Thymus (tissue), 11 donors: ENCODE results near the gene TMTC4. TPM values are rescaled to one million over a fixed set of nuclear protein-coding genes. Genes with fewer than 3 reads are reported as not detected.

Experiments
- DNase-seq, 9 donors: peaks; one replicate each; pipeline ENCODE4 v3.0.0-alpha.2; 2013; ENCODE audit warnings: low spot score in 9 of 9, low read depth in 6 of 9, missing footprints in 1 of 9
- H3K27ac ChIP-seq, 2 donors: one replicate each; pipeline ENCODE4 v1.5.1; 2013; ENCODE audit warnings: control low read depth in 1 of 2, low read depth in 1 of 2, low read length in 1 of 2, mild to moderate bottlenecking in 1 of 2, moderate library complexity in 1 of 2
- H3K27me3 ChIP-seq, 2 donors: one replicate each; pipeline ENCODE4 v1.5.1; 2013; ENCODE audit warnings: low read length in 1 of 2; ENCODE audit not compliant: control insufficient read depth in 2 of 2, insufficient read depth in 1 of 2
- H3K36me3 ChIP-seq, 2 donors: one replicate each; pipeline ENCODE4 v1.5.1; 2013; ENCODE audit warnings: low read length in 1 of 2, mild to moderate bottlenecking in 1 of 2, moderate library complexity in 1 of 2; ENCODE audit not compliant: control insufficient read depth in 2 of 2, insufficient read depth in 2 of 2
- H3K4me1 ChIP-seq, 2 donors: one replicate each; pipeline ENCODE4 v1.5.1; 2013; ENCODE audit warnings: low read length in 2 of 2; ENCODE audit not compliant: control insufficient read depth in 2 of 2, insufficient read depth in 2 of 2
- H3K4me3 ChIP-seq, 2 donors: one replicate each; pipeline ENCODE4 v1.5.1; 2013; ENCODE audit warnings: low read length in 2 of 2, control low read depth in 1 of 2, mild to moderate bottlenecking in 1 of 2
- H3K9me3 ChIP-seq, 2 donors: one replicate each; pipeline ENCODE4 v1.5.1; 2013; ENCODE audit warnings: low read length in 1 of 2, mild to moderate bottlenecking in 1 of 2; ENCODE audit not compliant: control insufficient read depth in 2 of 2, insufficient read depth in 1 of 2
- WGBS: extraction: QIAGEN DNeasy Blood & Tissue Kit; methylation state at CpG from one replicate; pipeline ENCODE4 v1.1.7; 2013; 5-methylcytosine and 5-hydroxymethylcytosine counted together
- polyA plus RNA-seq: library from polyadenylated mRNA; stranded (reverse); fragments of 200-250 nt; gene quantifications from one replicate; pipeline ENCODE4 v1.2.3, GENCODE V29; 2013
- total RNA-seq: library from RNA; stranded (reverse); fragments of 120-200 nt; gene quantifications from one replicate; pipeline ENCODE4 v1.2.4, GENCODE V29; 2013
- donor health status: healthy.

Gene TMTC4
- total and polyA plus RNA-seq, 2 donors = 8.8 to 11.7 TPM

GRCh38 chr13:100602493-100603111 lies 72.0 kb downstream of the TMTC4 start:
- Histone ChIP-seq H3K4me3 (no peak overlapping the region), H3K4me1 (peaks cover 0 to 2% of the 10 kb centered on the region in 2 donors), H3K36me3 (peaks cover 0 to 4% of the 10 kb centered on the region in 2 donors), H3K9me3 (no peaks in the 10 kb centered on the region), H3K27ac (no peak overlapping the region), H3K27me3 (no peaks in the 10 kb centered on the region)
- 87% methylated on average over 8 of the region's 8 CpGs for WGBS
- DNase-seq = no peak

DNA sequence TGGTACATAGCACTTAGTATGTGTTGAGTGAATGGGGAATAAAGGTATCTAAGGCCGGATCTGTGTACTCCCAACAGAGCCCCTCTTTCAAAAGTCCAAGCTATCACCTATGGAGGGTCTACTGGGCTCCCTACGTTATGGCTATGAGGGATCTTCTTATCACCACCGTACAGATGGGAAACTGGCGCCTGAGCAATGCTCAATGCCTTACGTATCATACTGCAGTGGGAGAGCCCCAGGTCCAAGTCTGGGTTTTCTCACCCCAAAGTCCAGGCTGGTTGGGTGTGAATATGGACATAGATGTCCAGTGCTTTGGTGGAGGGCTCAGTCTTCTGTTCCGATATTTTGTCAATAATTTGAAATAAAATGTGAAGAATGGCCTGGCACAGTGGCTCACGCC lies 72.9 kb downstream of the TMTC4 start:
- 98% methylated on average over 7 of the region's 7 CpGs for WGBS

GRCh38 chr13:100600915-100601314 lies 73.7 kb downstream of the TMTC4 start:
- Histone ChIP-seq H3K27me3 (no peaks in the 10 kb centered on the region), H3K36me3 (no peaks in the 10 kb centered on the region), H3K4me3 (no peak overlapping the region), H3K27ac (no peak overlapping the region), H3K4me1 (no peaks in the 10 kb centered on the region), H3K9me3 (no peaks in the 10 kb centered on the region)
- 79% methylated on average over 6 of the region's 6 CpGs for WGBS
- no peak for DNase-seq

More for the DNA sequence above, 72.9 kb downstream of the TMTC4 start:
- Histone ChIP-seq H3K9me3 (no peaks in the 10 kb centered on the region), H3K4me3 (no peak overlapping the region), H3K27ac (no peak overlapping the region), H3K36me3 (peaks cover 0 to 1% of the 10 kb centered on the region in 2 donors), H3K4me1 (peaks cover 0 to 2% of the 10 kb centered on the region in 2 donors), H3K27me3 (no peaks in the 10 kb centered on the region)
- no peak for DNase-seq

- Histone ChIP-seq H3K9me3 (no peaks in the 10 kb centered on the region), H3K4me1 (no peaks in the 10 kb centered on the region), H3K4me3 (no peak overlapping the region), H3K27me3 (no peaks in the 10 kb centered on the region), H3K27ac (no peak overlapping the region), H3K36me3 (no peaks in the 10 kb centered on the region)
- 97% methylated on average over 6 of the region's 6 CpGs for WGBS
- DNase-seq = no peak
Observed at GRCh38 chr13:100600461-100600860, 74.1 kb downstream of the TMTC4 start.

GRCh38 chr13:100597253-100597652 lies 77.3 kb downstream of the TMTC4 start:
- Histone ChIP-seq H3K36me3 (no peaks in the 10 kb centered on the region), H3K27ac (no peak overlapping the region), H3K27me3 (no peaks in the 10 kb centered on the region), H3K4me3 (no peak overlapping the region), H3K4me1 (peaks cover 0 to 3% of the 10 kb centered on the region in 2 donors), H3K9me3 (no peaks in the 10 kb centered on the region)
- WGBS = 96% methylated on average over 4 of the region's 4 CpGs
- no peak for DNase-seq

DNA sequence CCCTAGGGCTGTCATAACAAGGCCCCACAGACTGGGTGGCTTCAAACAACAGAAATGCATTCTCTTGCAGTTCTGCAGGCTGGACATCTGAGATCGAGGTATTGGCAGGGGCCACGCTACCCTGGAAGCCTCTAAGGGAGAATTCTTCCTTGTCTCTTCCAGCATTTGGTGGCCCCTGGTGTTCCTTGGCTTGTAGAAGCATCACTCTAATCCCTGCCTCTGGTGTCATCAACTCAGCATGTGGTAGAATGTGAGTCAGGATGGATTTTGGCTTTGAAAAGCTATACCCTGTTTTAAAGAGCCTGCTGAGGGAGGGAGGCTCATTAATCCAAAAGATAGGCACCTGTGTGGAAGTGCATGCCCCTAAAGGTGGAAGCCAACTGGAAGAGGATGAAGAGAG lies 78.1 kb downstream of the TMTC4 start:
- no peak for DNase-seq
- Histone ChIP-seq H3K27ac (no peak overlapping the region), H3K4me1 (peaks cover 0 to 3% of the 10 kb centered on the region in 2 donors), H3K36me3 (no peaks in the 10 kb centered on the region), H3K9me3 (no peaks in the 10 kb centered on the region), H3K4me3 (no peak overlapping the region), H3K27me3 (no peaks in the 10 kb centered on the region)
- 98% methylated on average over 2 of the region's 2 CpGs for WGBS

DNA sequence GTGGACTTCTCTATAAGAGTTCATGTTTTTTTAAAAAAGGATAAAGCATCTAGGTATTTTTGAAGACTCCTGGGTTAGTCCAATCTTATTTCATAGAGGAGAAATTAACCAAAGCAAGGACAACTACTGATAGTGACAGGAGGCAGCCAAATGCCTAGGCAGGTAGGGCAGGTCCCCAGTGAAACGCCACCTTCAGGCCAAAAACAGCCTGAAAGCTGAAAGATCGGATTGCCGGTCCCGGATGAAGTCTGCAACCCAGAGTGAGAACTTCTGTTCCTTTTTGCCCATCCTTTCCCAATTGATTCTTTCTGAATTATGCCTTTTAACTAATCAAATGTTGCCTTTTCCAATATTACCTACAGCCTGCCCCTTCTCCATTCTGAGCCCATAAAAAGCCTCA lies 79.9 kb downstream of the TMTC4 start:
- no peak overlapping the region for H3K27ac ChIP-seq
- WGBS = 96% methylated on average over 4 of the region's 4 CpGs

DNA sequence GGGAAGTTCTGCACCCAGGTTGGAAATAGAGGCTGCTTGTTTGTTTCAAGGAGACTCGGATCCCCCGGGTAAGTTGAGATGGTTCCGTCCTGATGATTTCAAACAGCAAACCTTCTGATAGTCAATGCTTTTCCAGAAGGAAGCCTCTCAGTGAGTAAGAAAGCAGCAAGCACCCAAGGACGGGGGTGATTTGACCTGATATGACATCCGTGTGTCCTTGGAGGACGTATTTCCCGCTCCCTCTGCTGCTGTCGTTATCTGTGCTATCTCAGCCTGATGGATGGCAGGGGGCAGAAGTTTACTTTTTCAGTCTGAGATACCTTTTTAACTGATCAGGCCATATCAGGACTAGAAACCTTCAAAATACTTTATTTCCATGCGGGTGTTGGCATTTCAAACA lies 80.3 kb downstream of the TMTC4 start:
- no peaks in the 10 kb centered on the region for H3K27me3 ChIP-seq
- 98% methylated on average over 9 of the region's 9 CpGs for WGBS
- no peaks in the 10 kb centered on the region for H3K9me3 ChIP-seq
- H3K27ac ChIP-seq = no peak overlapping the region
- no peak for DNase-seq
- peaks cover 0 to 4% of the 10 kb centered on the region in 2 donors for H3K4me1 ChIP-seq
- no peak overlapping the region for H3K4me3 ChIP-seq
- no peaks in the 10 kb centered on the region for H3K36me3 ChIP-seq

More for the DNA sequence above, 79.9 kb downstream of the TMTC4 start:
- Histone ChIP-seq H3K9me3 (no peaks in the 10 kb centered on the region), H3K36me3 (no peaks in the 10 kb centered on the region), H3K4me3 (no peak overlapping the region), H3K27me3 (no peaks in the 10 kb centered on the region), H3K4me1 (peaks cover 0 to 3% of the 10 kb centered on the region in 2 donors)
- DNase-seq = no peak

DNA sequence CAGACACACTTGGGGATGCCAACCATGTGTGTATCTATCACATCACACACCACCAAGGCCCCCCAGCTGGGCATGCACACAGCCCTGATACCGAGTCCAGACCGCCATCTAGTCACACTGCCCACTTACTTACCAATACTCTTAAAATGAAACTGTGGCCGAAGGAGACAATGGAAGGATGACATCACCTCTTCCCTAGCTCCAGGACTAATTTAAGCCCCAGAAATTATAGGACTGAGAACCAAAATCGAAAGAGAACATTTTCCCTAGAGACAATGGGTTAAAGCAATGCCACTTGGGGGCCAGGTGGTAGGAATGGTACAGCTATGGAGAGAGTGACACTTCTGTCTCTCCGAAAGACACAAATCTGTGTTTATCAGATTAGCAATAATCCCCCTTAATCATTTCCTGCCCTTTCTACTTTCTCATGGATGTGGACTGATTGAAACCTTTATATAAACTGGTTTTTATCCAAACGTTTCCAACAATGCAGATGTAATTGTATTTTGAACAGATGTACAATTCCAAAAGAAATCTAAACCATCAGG lies 85.3 kb downstream of the TMTC4 start:
- no peak for DNase-seq
- no peaks in the 10 kb centered on the region for H3K36me3 ChIP-seq
- 85% methylated on average over 6 of the region's 6 CpGs for WGBS
- H3K9me3 ChIP-seq = no peaks in the 10 kb centered on the region
- H3K4me3 ChIP-seq = peak overlapping the region in 1 of 2 donors; percentile 22
- peaks cover 3 to 16% of the 10 kb centered on the region in 2 donors for H3K4me1 ChIP-seq
- H3K27ac ChIP-seq = no peak overlapping the region
- no peaks in the 10 kb centered on the region for H3K27me3 ChIP-seq
